Activated CD4-positive, alpha-beta T cell treated with anti-CD3 and anti-CD28 coated beads, Interleukin-2, amount 50 U/mL, for 24 hours (primary cell): ENCODE measurements around the gene TNFRSF9.
A peak's percentile ranks its signal among the peaks of the same experiment; 100 is the strongest.
"Not testable (repeated sequence)": the region's sequence is repeated elsewhere in the genome, so short reads cannot be mapped to it uniquely, and the experiment has no call there.

Source experiments
- DNase-seq, 2 donors: peaks; one replicate each; pipeline ENCODE4 v3.0.0-alpha.2; 2020; ENCODE audit warnings: low read depth in 1 of 2, low spot score in 1 of 2

The TNFRSF9 gene

DNA sequence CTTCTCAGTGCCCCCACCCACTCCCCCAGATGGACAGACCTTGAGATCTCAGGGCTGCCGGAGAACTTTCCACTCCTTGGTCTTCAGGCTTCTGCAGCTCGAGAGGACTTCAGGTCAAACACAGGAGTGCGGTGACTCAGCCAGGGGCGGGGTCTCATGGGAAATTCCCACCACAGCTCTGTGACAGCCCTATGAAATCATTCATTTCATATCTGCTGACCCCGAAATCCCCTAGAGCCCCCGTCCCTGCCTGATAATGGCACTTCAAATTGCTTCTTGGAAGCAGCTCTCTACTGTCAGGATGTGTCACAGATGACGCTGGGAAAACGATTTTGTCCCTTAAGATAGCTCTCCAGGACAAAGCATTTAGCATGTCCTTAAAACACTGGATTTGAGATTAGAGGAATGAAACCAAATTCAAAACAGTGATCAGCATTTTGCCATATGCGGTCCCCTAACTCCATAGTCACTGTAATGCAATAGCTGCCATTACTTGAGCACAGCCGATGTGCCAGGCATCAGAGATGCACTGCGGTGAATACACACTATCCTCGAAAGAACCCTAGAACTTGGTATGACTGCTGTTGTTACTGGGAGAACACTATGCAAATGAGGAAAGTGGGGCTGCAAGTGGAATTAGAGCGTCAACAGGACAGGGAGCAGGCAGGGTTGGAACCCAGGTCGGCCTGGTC lies at the start of gene TNFRSF9:
Gene TNFRSF9, minus strand, starts transcription at position 95 of the 692 bp plus-strand sequence. CDS start 845 bp downstream, outside the sequence.
- DNase-seq, result peak; percentile 58 to 72

GRCh38 chr1:7989762-7990428 lies 49.3 kb upstream of the TNFRSF9 start:
- DNase-seq, result no peak

DNA sequence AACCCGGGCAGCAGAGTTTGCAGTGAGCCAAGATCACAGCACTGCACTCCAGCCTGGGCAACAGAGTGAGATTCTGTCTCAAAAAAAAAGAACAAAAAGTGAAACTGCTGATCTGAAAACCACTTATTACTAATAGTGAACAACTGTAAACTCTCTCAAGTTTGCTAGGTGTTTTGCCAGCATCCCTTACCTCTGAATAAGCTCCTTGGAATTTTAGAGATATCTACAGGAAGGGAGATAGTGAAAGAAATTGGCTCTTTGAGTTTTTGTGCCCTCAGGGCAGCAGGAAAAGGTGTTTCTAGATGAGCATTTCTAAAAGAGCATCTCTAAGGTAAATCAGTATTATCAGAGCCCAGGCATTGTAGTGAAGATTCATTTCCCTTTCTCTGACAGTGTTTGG lies 47.9 kb upstream of the TNFRSF9 start:
- DNase-seq, result no peak

- DNase-seq, result no peak
Measured at GRCh38 chr1:7987528-7987927, 46.9 kb upstream of the TNFRSF9 start.

DNA sequence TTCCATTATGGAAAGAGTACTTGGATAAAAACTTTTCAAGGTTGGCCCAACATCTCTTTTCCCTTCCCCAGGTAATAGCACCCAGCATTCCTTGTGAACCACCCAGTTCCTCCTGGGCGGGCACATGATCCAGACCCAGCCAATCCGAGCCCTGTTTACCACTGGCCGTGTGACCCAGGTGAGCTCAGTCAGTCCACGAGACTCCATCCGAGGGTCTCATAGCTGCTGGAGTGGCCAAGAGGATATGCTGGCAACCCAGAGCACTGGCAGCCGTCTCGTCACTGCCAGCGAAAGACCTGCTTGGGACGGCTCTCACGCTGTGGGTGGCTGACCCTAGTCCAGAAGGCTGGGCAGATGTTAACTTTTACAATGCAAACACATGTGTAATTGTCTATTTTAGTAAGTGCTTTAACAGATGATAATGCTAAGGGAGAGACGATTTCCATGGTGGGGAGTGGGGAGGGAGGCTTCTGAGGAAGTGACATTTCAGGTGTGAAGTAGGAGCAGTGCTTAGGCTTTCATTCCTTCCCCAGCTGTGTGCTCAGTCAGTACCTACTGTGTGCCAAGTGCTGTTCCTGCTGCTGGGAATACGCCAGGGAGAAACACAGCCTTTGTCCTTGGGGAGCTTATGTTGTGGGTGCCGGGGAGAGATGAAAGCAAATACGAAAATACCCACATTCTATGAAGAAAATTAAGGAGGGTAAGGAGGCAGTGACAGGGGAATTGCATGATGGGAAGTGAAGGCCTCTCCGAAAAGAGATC lies 45.4 kb upstream of the TNFRSF9 start:
- no peak for DNase-seq

GRCh38 chr1:7984811-7985210 lies 44.2 kb upstream of the TNFRSF9 start:
- no peak for DNase-seq

DNA sequence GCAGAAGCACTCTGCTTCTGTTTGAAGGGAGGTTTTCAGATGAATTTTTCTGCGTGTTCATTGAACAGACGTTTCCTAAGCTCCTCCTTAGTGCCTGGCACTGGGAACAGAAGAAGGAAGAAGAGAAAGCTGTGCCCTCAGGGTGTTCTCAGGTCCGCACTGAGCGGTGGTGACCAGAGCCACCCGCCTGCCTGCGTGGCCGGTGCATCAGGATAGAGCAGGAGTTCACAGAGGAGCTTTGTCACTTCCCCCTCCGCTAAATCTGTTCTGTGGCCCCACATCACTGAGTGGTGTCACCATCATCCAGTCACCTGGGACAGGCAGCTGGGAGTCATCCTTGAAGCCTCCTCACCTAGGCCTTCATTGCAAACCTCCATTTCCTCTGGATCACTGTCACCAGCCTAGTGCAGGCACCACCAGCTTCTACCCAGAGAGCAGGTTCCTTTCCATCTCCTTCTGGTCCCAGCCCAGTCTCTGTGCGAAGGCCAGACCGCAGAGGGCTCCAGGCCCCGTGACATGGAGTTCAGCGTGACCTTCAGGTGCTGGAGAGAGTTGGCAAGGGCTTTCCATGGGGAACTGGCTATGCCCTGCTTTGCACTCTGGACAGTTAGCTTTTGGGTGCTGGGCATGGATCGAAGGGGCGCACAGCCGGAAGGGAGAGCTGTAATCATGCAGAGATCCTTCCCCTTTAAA lies 42.6 kb upstream of the TNFRSF9 start:
- no peak for DNase-seq

- DNase-seq, result no peak
Measured at GRCh38 chr1:7980984-7981383, 40.3 kb upstream of the TNFRSF9 start.

DNA sequence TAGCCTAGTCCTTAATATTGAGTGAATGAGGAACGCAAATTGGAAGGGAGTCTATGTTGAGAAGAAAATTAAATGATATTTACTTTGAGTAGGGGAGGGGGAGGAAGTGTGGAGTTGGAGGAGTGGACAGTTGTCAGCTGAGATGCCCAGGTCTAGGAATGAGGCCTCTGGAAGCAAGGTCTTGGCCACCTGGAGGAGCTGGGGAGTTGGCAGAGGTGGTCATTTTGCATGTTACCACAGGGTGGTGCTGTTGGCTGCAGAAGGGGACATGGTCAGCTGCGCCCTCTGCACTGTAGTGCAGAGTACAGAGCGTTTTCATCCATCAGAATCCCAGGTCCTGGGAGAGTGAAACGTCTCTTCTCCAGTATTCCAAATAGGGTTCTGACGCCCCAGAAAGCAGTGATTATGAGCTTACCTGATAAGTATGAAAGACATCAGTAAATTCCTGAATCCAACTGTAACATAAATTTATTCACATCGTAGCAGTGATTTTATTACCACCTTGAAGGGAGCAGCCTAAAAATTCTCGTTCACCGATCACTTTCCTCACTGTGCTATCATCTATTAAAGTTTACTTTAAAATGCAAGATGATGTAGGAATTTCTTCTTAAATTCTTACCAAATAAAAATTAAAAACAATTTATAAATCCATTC lies 34.7 kb upstream of the TNFRSF9 start:
- no peak for DNase-seq

DNA sequence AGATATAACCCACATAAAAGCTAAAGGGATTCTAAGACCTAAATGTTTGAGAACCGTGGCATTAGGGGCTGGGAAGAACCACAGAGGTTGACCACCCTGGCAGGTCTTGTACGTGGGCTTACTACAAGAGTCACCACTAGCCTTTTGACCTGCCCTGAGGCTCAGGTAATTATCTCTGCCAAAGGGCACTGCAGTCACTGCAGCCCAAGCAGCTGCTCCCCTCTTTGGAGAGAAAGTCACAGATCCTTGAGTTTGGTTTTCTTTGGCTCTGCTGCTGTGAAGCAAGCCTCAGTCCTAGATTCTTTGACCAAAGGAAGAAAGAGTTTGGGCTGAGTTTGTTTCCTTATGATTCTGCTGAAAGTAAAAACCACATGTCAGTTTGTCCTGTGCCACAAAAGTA lies 32.4 kb upstream of the TNFRSF9 start:
- no peak for DNase-seq

GRCh38 chr1:7972285-7972684 lies 31.6 kb upstream of the TNFRSF9 start:
- no peak for DNase-seq

DNA sequence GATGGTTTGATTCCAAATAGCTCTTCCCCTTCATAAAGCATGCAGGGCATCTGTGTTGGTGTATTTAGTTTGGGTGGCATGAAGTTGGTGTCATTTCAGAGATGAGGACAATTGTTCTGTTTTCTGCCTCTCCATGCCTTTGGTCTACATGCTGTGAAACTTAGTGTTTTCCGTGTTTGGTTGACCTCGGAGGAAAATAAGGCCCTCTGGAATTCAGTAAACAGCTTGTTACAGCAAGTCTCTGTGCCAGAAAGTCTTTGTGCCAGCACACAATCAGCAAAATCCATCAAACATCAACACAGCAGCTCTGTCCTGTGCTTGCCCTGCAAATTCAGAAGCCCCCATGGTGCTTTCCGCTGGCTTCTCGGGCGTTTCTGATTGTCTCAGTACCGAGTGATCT lies 30.4 kb upstream of the TNFRSF9 start:
- DNase-seq, result no peak

- DNase-seq, result no peak
Measured at GRCh38 chr1:7970246-7970645, 29.6 kb upstream of the TNFRSF9 start.

GRCh38 chr1:7967651-7968050 lies 27.0 kb upstream of the TNFRSF9 start:
- no peak for DNase-seq

- DNase-seq, result no peak
Measured at GRCh38 chr1:7967196-7967595, 26.6 kb upstream of the TNFRSF9 start.

- DNase-seq, result no peak
Measured at GRCh38 chr1:7964476-7964875, 23.8 kb upstream of the TNFRSF9 start.

- DNase-seq, result not testable (repeated sequence)
Measured at GRCh38 chr1:7963841-7964240, 23.2 kb upstream of the TNFRSF9 start.

DNA sequence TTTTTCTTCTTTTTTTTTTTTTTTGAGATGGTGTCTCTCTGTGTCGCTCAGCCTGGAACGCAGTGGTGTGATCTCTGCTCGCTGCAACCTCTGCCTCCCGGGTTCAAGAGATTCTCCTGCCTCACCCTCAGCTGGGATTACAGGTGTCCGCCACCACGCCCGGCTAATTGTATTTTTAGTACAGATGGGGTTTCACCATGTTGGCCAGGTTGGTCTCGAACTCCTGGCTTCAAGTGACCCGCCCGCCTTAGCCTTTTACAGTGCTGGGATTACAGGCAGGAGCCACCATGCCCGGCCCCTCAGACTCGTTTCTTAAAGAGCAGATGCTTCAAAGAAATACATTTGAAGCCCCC lies 22.7 kb upstream of the TNFRSF9 start:
- DNase-seq, result not testable (repeated sequence)

- no peak for DNase-seq
Measured at GRCh38 chr1:7962636-7963377, 22.2 kb upstream of the TNFRSF9 start.

GRCh38 chr1:7962014-7962335 lies 21.3 kb upstream of the TNFRSF9 start:
- no peak for DNase-seq
